Measurements from ENCODE around the gene APPBP2.

The APPBP2 gene

GRCh38 chr17:60545465-60546191 is 19.6 kb upstream of the APPBP2 start:
- DNase-seq (ENCODE audit: low spot score) = no peak
- TF ChIP-seq, protein P1, sequence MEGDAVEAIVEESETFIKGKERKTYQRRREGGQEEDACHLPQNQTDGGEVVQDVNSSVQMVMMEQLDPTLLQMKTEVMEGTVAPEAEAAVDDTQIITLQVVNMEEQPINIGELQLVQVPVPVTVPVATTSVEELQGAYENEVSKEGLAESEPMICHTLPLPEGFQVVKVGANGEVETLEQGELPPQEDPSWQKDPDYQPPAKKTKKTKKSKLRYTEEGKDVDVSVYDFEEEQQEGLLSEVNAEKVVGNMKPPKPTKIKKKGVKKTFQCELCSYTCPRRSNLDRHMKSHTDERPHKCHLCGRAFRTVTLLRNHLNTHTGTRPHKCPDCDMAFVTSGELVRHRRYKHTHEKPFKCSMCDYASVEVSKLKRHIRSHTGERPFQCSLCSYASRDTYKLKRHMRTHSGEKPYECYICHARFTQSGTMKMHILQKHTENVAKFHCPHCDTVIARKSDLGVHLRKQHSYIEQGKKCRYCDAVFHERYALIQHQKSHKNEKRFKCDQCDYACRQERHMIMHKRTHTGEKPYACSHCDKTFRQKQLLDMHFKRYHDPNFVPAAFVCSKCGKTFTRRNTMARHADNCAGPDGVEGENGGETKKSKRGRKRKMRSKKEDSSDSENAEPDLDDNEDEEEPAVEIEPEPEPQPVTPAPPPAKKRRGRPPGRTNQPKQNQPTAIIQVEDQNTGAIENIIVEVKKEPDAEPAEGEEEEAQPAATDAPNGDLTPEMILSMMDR (IDR thresholded peaks at IDR 0.05; ENCODE audit: extremely low read depth, missing control alignments) = no peak

DNA sequence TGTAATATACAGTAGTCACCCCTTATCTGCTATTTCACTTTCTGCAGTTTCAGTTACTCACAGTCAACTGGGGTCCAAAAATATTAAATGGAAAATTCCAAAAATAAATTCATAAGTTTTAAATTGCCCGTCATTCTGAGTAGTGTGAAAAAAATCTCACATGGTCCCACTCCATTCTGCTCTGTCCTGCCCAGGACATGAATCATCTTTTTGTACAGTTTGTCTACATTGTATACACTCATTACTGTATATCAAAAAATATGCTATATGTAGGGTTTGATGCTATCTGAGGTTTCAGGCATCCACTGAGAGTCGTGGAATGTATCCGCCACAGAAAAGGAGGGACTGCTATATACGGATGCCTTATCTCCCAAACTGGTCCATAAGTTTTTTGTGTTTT is 16.0 kb upstream of the APPBP2 start:
- TF ChIP-seq, protein P1 (IDR thresholded peaks at IDR 0.05; ENCODE audit: extremely low read depth, missing control alignments) = no peak
- DNase-seq (ENCODE audit: low spot score) = no peak

GRCh38 chr17:60540460-60540859 is 14.4 kb upstream of the APPBP2 start:
- TF ChIP-seq, protein P1 (IDR thresholded peaks at IDR 0.05; ENCODE audit: extremely low read depth, missing control alignments) = no peak

DNA sequence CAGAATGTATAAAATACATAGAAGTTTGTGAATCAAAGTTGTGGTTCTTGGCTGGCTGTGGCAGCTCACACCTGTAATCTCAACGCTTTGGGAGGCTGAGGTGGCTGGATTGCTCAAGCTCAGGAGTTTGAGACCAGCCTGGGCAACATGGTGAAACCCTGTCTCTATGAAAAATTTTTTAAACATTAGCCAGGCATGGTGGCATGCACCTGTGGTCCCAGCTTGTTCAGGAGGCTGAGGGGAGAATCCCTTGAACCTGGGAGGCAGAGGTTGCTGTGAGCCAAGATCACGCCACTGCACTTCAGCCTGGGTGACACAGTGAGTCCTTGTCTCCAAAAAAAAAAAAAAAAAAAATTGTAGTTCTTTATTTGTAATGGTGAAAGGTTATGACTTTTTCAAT is 13.8 kb upstream of the APPBP2 start:
- TF ChIP-seq, protein P1 (IDR thresholded peaks at IDR 0.05; ENCODE audit: extremely low read depth, missing control alignments) = no peak
- DNase-seq (ENCODE audit: low spot score) = no peak

More at GRCh38 chr17:60540460-60540859, 14.4 kb upstream of the APPBP2 start:
- DNase-seq (ENCODE audit: low spot score) = no peak

DNA sequence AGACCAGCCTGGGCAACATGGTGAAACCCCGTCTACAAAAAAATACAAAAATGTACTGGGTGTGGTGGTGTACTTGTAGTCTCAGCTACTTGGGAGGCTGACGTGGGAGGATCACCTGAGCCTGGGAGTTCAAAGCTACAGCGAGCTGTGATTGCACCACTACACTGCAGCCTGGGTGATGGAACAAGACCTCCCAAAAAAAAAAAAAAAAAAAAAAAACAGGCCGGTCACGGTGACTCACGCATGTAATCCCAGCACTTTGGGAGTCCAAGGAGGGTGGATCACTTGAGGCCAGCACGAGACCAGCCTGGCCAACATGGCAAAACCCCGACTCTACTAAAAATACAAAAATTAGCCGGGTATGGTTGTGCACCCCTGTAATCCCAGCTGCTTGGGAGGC is 12.7 kb upstream of the APPBP2 start:
- TF ChIP-seq, protein P1 (IDR thresholded peaks at IDR 0.05; ENCODE audit: extremely low read depth, missing control alignments) = no peak
- no peak for DNase-seq (ENCODE audit: low spot score)

DNA sequence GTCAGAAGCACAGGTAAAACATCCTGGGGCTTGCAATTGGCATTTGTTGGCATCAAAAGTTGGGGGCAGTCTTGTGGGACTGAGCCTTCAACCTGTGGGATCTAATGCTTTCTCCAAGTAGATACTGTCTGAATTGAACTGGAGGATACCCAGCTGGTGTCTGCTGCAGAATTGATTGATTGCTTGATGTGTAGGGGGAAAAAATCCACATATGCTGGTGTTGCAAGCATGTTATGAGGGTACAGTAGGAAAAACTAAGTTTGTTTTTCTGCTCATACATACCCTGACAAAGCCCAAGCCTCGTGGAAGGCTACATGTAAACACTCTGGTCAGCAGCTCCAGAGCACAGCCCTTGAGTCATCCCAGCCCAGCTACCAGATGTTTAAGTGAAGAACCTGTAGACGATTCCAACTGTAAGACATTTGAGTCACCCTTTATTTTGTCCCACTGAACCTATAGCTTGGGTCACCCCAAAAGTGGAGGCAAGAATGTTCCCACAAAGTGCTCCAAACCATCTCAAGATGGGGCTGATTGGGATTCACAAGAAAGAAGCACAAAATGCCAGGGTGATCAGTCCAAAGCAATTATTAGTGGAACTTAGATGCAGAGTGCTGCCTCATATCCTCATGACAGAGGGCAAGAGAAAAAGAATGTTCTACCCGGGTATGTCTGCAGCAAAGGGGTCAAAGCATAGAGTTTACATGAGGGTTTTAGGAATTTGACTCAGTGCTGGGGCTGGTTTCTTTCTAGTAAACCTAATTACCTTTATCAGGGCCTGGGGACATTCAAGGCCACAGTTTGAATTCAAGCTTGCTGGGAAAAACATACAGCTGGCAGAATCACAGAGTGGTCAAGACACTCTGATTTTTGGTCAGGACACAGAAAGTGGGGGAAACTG is 9.6 kb upstream of the APPBP2 start:
- TF ChIP-seq, protein P1 (IDR thresholded peaks at IDR 0.05; ENCODE audit: extremely low read depth, missing control alignments) = no peak

DNA sequence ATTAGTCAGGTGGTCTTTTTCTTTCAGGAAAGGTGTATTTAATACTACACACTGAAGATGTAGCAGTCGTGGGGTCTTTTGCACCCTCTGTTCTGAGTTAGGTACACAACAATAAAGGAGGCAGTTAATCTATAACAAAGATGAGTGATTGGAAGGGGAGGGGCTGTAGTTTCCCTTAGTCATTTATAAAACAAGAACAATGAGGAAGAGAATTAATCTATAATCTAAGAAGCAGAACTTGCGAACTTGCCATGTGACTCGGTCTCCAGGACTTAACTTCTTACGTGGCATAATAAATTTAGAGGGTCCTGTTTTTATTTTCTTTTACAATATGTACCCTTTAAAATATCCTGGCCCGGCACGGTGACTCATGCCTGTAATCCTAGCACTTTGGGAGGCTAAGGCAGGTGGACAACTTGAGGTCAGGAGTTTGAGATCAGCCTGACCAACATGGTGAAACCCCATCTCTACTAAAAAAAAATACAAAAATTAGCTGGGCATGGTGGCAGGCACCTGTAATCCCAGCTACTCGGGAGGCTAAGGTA is 8.6 kb upstream of the APPBP2 start:
- TF ChIP-seq, protein P1 (IDR thresholded peaks at IDR 0.05; ENCODE audit: extremely low read depth, missing control alignments) = no peak
- DNase-seq (ENCODE audit: low spot score) = no peak

More for the DNA sequence above, 9.6 kb upstream of the APPBP2 start:
- DNase-seq (ENCODE audit: low spot score) = no peak

All from GM20000 (cell line).